Neural progenitor cell (in vitro differentiated cells): Measurements from ENCODE around the gene HIBADH. TPM values are rescaled to one million over a fixed set of nuclear protein-coding genes. Genes with fewer than 3 reads are reported as not detected.
"Not testable (repeated sequence)": the region's sequence is repeated elsewhere in the genome, so short reads cannot be mapped to it uniquely, and the experiment has no call there.

Experiments used
- DNase-seq: peaks from one replicate; pipeline ENCODE4 v3.0.0-alpha.2; 2016; ENCODE audit warnings: low spot score
- H2AFZ ChIP-seq: fragments of 200-600 bp; sonication (generic); replicated peaks from 2 replicates; pipeline ENCODE4 v1.6.1; 2016; ENCODE audit warnings: antibody characterized with exemption
- H3F3A ChIP-seq: fragments of 200-600 bp; sonication (generic); 2 replicates; pipeline ENCODE4 v1.6.1; 2016; ENCODE audit warnings: antibody characterized with exemption, low read depth
- H3K27ac ChIP-seq: fragments of 200-600 bp; sonication (generic); 2 replicates; pipeline ENCODE4 v1.5.1; 2016; ENCODE audit warnings: mild to moderate bottlenecking
- H3K27me3 ChIP-seq: fragments of 200-600 bp; sonication (generic); 2 replicates; pipeline ENCODE4 v1.6.1; 2016; ENCODE audit warnings: mild to moderate bottlenecking, moderate library complexity
- H3K36me3 ChIP-seq: fragments of 200-600 bp; sonication (generic); 2 replicates; pipeline ENCODE4 v1.5.1; 2016
- H3K4me1 ChIP-seq: fragments of 200-600 bp; sonication (generic); 2 replicates; pipeline ENCODE4 v1.6.1; 2016; ENCODE audit warnings: mixed run types
- H3K4me2 ChIP-seq: fragments of 200-600 bp; sonication (generic); 2 replicates; pipeline ENCODE4 v1.6.1; 2016
- H3K4me3 ChIP-seq: fragments of 200-600 bp; sonication (generic); 2 replicates; pipeline ENCODE4 v1.5.1; 2016
- H3K79me2 ChIP-seq: fragments of 200-600 bp; sonication (generic); 2 replicates; pipeline ENCODE4 v1.6.1; 2016; ENCODE audit warnings: low read depth
- H3K9ac ChIP-seq: fragments of 200-600 bp; sonication (generic); 2 replicates; pipeline ENCODE4 v1.6.1; 2016
- H3K9me3 ChIP-seq: fragments of 200-600 bp; sonication (generic); 2 replicates; pipeline ENCODE4 v1.5.1; 2016; ENCODE audit warnings: low read depth
- H4K20me1 ChIP-seq: fragments of 200-600 bp; sonication (generic); 2 replicates; pipeline ENCODE4 v1.6.1; 2016; ENCODE audit warnings: low read depth
- H3K27ac Mint-ChIP-seq: 3 replicates; pipeline ENCODE4 v1.8.0; 2021; ENCODE audit warnings: mixed read lengths
- H3K27me3 Mint-ChIP-seq: 2 replicates; pipeline ENCODE4 v1.8.0; 2022; ENCODE audit warnings: low read depth, mild to moderate bottlenecking, inconsistent platforms, moderate library complexity, mixed read lengths; ENCODE audit not compliant: insufficient read depth
- H3K36me3 Mint-ChIP-seq: 3 replicates; pipeline ENCODE4 v1.8.0; 2021; ENCODE audit warnings: mixed read lengths
- H3K4me1 Mint-ChIP-seq: 3 replicates; pipeline ENCODE4 v1.8.0; 2021; ENCODE audit warnings: mixed read lengths
- H3K4me3 Mint-ChIP-seq: 3 replicates; pipeline ENCODE4 v1.8.0; 2021; ENCODE audit warnings: mild to moderate bottlenecking, moderate library complexity, mixed read lengths
- H3K9me3 Mint-ChIP-seq: 3 replicates; pipeline ENCODE4 v1.8.0; 2020; ENCODE audit warnings: mixed read lengths
- CTCF ChIP-seq: fragments of 200-600 bp; sonication (generic); IDR thresholded peaks from 2 replicates; pipeline ENCODE4 v1.5.1; 2017; ENCODE audit warnings: antibody characterized with exemption, mild to moderate bottlenecking
- EZH2 ChIP-seq: fragments of 200-600 bp; sonication (generic); IDR thresholded peaks from 2 replicates; pipeline ENCODE4 v1.6.1; 2017; ENCODE audit warnings: antibody characterized with exemption, mild to moderate bottlenecking, moderate library complexity
- EZH2phosphoT487 ChIP-seq: fragments of 200-600 bp; sonication (generic); IDR thresholded peaks from 2 replicates; pipeline ENCODE4 v1.6.1; 2017; ENCODE audit warnings: antibody characterized with exemption
- total RNA-seq: library from RNA; depleted of rRNA; stranded (reverse); fragments of >200 nt; gene quantifications from 2 replicates; pipeline ENCODE4 v1.2.3, GENCODE V29; 2015; ENCODE audit warnings: low replicate concordance

Gene HIBADH
- total RNA-seq, 1 donor from 2014 or later = 88.6 TPM

- TF ChIP-seq CTCF (no peak), EZH2phosphoT487 (no peak), EZH2 (no peak)
- peak; percentile 7 for DNase-seq
- no peak overlapping the region for H2AFZ ChIP-seq
- peaks cover 4% of the 10 kb centered on the region for H3K27me3 Mint-ChIP-seq
- no peaks in the 10 kb centered on the region for H3K9me3 ChIP-seq
- no peak overlapping the region for H3K27ac ChIP-seq
- no peak overlapping the region for H3K4me3 Mint-ChIP-seq
- peaks cover 11% of the 10 kb centered on the region for H3K4me1 ChIP-seq
- H4K20me1 ChIP-seq = peaks cover 5% of the 10 kb centered on the region
- H3K4me1 Mint-ChIP-seq = peaks cover 4% of the 10 kb centered on the region
- no peak overlapping the region for H3K4me3 ChIP-seq
- no peaks in the 10 kb centered on the region for H3K79me2 ChIP-seq
- H3F3A ChIP-seq = peaks cover 8% of the 10 kb centered on the region
- H3K9ac ChIP-seq = no peak overlapping the region
- no peaks in the 10 kb centered on the region for H3K36me3 ChIP-seq
- no peaks in the 10 kb centered on the region for H3K9me3 Mint-ChIP-seq
- H3K27me3 ChIP-seq = no peaks in the 10 kb centered on the region
- no peak overlapping the region for H3K27ac Mint-ChIP-seq
- peak overlapping the region; percentile 27 for H3K4me2 ChIP-seq
- no peaks in the 10 kb centered on the region for H3K36me3 Mint-ChIP-seq
Observed at GRCh38 chr7:27515933-27516332, 146.8 kb downstream of the HIBADH start.

GRCh38 chr7:27514861-27515260, 147.8 kb downstream of the HIBADH start:
- H3K36me3 Mint-ChIP-seq = no peaks in the 10 kb centered on the region
- H3K9ac ChIP-seq = no peak overlapping the region
- peaks cover 5% of the 10 kb centered on the region for H4K20me1 ChIP-seq
- H3K27ac Mint-ChIP-seq = no peak overlapping the region
- no peak overlapping the region for H2AFZ ChIP-seq
- peaks cover 4% of the 10 kb centered on the region for H3K4me1 Mint-ChIP-seq
- TF ChIP-seq EZH2 (no peak), EZH2phosphoT487 (no peak), CTCF (no peak)
- H3K9me3 ChIP-seq = no peaks in the 10 kb centered on the region
- H3K4me3 Mint-ChIP-seq = no peak overlapping the region
- H3K27me3 Mint-ChIP-seq = peaks cover 6% of the 10 kb centered on the region
- H3K27me3 ChIP-seq = no peaks in the 10 kb centered on the region
- no peaks in the 10 kb centered on the region for H3K36me3 ChIP-seq
- no peak for DNase-seq
- H3K4me2 ChIP-seq = no peak overlapping the region
- H3K4me1 ChIP-seq = peaks cover 19% of the 10 kb centered on the region
- H3K79me2 ChIP-seq = no peaks in the 10 kb centered on the region
- peaks cover 8% of the 10 kb centered on the region for H3F3A ChIP-seq
- no peak overlapping the region for H3K4me3 ChIP-seq
- H3K9me3 Mint-ChIP-seq = no peaks in the 10 kb centered on the region
- H3K27ac ChIP-seq = no peak overlapping the region

- no peaks in the 10 kb centered on the region for H3K36me3 ChIP-seq
- no peaks in the 10 kb centered on the region for H3K9me3 ChIP-seq
- no peak for DNase-seq
- peaks cover 23% of the 10 kb centered on the region for H3K4me1 ChIP-seq
- H3K9me3 Mint-ChIP-seq = no peaks in the 10 kb centered on the region
- no peak overlapping the region for H2AFZ ChIP-seq
- H3K27me3 ChIP-seq = no peaks in the 10 kb centered on the region
- H4K20me1 ChIP-seq = peaks cover 5% of the 10 kb centered on the region
- no peaks in the 10 kb centered on the region for H3K79me2 ChIP-seq
- peaks cover 8% of the 10 kb centered on the region for H3F3A ChIP-seq
- H3K27ac Mint-ChIP-seq = no peak overlapping the region
- no peak for TF ChIP-seq EZH2
- TF ChIP-seq EZH2phosphoT487 = no peak
- TF ChIP-seq CTCF = no peak
- H3K27me3 Mint-ChIP-seq = peaks cover 6% of the 10 kb centered on the region
- H3K36me3 Mint-ChIP-seq = no peaks in the 10 kb centered on the region
- H3K4me1 Mint-ChIP-seq = peaks cover 4% of the 10 kb centered on the region
- H3K27ac ChIP-seq = no peak overlapping the region
- no peak overlapping the region for H3K4me2 ChIP-seq
- no peak overlapping the region for H3K9ac ChIP-seq
- no peak overlapping the region for H3K4me3 Mint-ChIP-seq
- no peak overlapping the region for H3K4me3 ChIP-seq
Observed at GRCh38 chr7:27513885-27514284, 148.8 kb downstream of the HIBADH start.

- not testable (repeated sequence) for H3K4me3 ChIP-seq, H3F3A ChIP-seq, H4K20me1 ChIP-seq, H3K9me3 ChIP-seq, H3K4me1 Mint-ChIP-seq, H3K4me3 Mint-ChIP-seq, DNase-seq, H3K36me3 ChIP-seq, H3K4me2 ChIP-seq, H3K36me3 Mint-ChIP-seq, H2AFZ ChIP-seq, H3K9ac ChIP-seq, H3K27me3 ChIP-seq, H3K27ac Mint-ChIP-seq, H3K79me2 ChIP-seq, H3K27me3 Mint-ChIP-seq, H3K9me3 Mint-ChIP-seq, H3K27ac ChIP-seq
- peaks cover 18% of the 10 kb centered on the region for H3K4me1 ChIP-seq
Observed at GRCh38 chr7:27511370-27511769, 151.3 kb downstream of the HIBADH start.
